Ramos (cell line): ENCODE measurements around the gene SLC35F4.
"Not testable (repeated sequence)": the region's sequence is repeated elsewhere in the genome, so short reads cannot be mapped to it uniquely, and the experiment has no call there.

ENCODE experiments used
- in situ Hi-C: fragments of 300-500 bp; cut with MboI; formaldehyde crosslinking; loops from one replicate; pipeline ENCODE4 v1.14.3; 2022; ENCODE audit warnings: low sequenced_read_pairs; ENCODE audit not compliant: unreplicated experiment

Gene SLC35F4

GRCh38 chr14:57735276-57735675 is 130.6 kb downstream of the SLC35F4 start:
- in situ Hi-C loops = no loop called here

- in situ Hi-C loops = no loop called here
Observed at GRCh38 chr14:57732463-57733285, 133.2 kb downstream of the SLC35F4 start.

DNA sequence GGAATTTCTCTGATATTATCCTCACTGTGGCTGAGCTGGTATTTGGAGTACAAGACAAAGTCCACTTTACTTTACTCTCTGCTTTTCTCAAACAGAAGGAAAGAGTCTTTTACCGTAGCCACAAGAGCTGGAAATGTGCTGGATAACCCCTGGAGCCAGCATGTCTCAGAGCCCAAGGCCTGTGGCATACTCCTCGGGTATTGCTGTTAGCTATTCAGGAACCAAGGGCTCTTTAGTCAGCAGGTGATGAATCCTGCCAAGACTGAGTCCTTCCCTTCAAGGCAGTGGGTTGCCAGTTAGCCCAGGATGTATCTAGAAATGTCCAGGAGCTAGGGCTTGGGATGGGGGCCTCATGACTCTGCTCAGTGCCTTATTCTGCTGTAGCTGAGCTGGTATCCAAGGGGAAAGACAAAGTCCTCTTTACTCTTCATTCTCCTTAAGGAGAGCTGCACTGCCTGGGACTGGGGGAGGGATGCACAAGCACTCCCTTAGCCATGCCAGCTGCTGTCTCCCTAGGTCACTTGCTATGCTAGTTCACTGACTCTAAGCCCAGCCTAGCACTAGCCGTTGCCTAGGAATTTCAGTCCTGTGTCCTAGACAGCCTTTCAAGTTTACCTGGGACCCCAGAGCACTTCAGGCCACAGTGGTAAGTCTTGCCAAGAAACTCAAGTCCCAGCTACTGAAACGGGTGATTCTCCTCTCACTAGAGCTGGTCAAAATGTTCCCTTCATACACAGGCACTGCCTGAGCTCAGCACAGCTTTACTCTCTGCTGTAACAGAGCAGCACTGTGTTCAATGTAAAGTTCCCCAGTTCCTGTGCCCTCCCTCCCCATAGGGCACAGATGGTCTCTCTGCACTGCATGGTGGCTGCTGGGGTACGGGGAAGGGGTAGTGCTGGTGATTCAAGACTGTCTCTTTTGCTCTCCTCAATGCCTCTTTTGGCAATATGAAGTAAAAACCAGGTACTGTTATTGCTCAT is 136.4 kb downstream of the SLC35F4 start:
- in situ Hi-C loops = no loop called here

GRCh38 chr14:57725399-57726077 is 140.4 kb downstream of the SLC35F4 start:
- in situ Hi-C loops = no loop called here

DNA sequence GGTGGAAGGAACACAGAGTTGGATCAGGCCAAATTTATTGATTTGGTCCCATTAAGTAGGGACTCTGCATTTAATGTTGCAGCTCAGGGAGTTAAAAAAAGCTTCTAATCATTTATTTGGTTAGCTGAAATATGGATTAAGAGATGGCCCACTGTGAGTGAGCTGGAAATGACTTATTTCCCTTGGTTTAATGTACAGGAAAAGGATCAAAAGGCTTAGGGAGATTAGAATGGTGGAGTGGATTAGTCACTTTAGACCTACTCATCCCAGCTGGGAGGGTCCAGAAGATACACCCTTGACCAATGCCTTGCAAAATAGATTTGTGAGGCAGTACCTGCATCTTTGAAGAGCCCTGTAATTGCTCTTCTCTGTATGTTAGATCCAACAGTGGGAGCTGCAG is 143.8 kb downstream of the SLC35F4 start:
- in situ Hi-C loops = not testable (repeated sequence)

DNA sequence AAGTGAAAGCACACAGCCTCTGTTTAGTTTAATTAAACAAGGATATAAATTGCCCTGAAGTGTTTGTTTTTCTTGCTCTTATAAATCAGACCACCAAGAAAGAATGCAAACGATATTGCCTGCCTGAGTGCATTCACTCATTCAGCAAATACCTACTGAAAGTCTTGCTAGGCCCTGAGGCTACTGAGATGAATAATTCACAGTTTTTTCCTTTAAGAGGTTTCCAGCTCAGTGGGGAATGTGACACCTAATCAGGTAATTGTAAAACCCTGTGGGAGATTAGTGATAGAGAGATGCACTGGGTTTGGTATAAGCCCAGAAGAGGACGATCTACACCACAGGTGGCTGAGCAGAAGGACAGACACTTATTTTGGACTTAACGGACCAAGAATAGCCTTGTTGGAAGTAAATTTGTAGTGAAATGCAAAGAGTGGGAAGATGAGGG is 151.4 kb downstream of the SLC35F4 start:
- in situ Hi-C loops = no loop called here

DNA sequence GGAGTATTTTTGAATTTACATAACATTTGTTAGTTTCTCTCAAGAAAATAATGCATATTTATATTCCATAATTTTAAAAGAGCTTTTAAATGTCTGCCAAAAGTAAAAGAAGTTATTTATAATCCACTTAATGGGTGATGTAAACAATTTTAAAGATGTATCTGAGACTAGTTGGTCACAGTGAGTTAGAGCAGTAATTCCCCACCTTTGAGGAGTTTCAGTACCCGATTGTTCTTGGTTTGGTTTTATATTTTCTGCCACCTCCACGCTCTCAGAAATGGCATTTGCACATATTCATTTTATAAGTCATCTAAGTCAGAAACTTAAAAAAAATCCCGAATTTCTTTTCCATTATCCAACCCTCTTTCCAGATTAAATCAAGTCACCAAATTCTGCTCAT is 153.2 kb downstream of the SLC35F4 start:
- in situ Hi-C loops = no loop called here

GRCh38 chr14:57712102-57712501 is 153.8 kb downstream of the SLC35F4 start:
- in situ Hi-C loops = no loop called here

DNA sequence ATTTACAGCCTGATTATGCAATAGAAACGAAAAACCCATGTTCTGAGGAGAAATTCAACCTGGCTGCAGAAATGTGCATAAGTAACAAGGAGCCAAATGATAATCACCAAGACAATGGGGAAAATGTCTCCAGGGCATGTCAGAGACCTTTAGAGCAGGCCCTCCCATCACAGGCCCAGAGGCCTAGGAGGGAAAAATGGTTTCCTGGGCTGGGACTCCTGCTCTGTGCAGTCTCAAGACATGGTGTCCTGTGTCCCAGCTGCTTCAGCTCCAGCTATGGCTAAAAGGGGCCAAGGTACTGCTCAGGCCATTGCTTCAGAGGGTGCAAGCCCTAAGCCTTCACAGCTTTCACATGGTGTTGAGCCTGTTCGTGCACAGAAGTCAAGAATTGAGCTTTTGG is 156.0 kb downstream of the SLC35F4 start:
- in situ Hi-C loops = no loop called here

DNA sequence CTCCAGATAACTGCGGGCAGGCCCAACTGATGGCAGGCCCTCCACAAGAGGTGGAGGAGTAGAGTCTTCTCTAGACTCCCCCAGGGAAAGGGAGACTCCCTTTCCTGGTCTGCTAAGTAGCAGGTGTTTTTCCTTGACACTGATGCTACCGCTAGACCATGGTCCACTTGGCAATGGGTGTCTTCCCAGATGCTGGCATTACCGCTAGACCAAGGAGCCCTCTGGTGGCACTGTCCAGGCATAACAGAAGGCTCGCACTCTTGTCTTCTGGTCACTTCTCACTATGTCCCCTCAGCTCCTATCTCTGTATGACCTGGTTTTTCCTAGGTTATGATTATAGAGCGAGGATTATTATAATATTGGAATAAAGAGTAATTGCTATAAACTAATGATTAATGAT is 156.8 kb downstream of the SLC35F4 start:
- in situ Hi-C loops = not testable (repeated sequence)

DNA sequence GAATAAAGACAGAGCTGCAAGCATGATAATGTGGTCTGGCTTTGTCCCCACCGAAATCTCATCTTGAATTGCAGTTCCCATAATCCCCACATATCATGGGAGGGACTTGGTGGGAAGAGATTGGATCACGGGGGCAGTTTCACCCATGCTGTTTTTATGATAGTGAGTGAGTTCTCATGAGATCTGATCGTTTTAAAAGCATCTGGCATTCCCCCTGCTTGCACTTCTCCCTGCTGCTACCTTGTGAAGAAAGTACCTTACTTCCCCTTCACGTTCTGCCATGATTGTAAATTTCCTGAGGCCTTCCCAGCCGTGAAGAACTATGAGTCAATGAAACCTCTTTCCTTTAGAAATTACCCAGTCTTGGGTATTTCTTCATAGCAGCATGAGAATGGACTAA is 158.7 kb downstream of the SLC35F4 start:
- in situ Hi-C loops = no loop called here

DNA sequence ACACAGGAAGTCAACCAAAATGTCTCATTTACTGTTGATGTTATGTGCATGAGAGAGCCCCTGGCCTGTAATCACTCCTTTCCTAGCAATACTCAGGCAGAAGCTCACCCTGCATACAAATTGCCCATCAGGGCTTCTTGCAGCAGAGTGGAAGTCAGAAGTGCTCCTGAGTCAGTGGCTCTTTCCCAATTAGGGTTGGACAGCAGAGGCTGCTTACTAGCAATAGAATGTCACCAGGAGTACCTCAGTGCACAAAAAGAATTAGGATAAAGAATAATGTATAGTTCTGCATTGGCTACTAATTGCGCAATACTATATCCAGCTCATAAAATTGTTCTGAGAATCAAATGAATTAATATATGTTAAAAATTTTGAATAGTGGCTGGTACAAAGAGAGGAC is 161.1 kb downstream of the SLC35F4 start:
- in situ Hi-C loops = no loop called here

- in situ Hi-C loops = no loop called here
Observed at GRCh38 chr14:57699947-57700346, 165.9 kb downstream of the SLC35F4 start.

- in situ Hi-C loops = no loop called here
Observed at GRCh38 chr14:57692671-57693070, 173.2 kb downstream of the SLC35F4 start.

DNA sequence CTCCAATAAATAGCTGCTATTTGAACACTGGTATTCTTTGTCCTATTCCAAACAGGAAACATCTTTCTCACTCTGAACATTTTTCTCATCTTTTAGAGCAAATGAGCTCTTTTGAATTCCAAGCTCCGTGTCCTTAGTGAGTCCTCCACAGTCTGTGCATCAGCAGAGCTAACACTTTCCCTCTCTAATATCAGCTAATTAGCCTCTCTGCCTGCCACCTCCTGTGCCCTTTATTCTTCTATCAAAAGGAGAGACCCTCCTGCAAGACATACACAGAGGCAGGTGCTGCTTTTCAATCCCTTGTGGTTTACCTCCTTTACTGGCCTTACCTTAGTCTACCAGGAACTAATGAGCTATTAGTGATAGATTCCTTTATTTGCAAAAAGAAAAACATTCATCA is 178.5 kb downstream of the SLC35F4 start:
- in situ Hi-C loops = no loop called here

GRCh38 chr14:57686304-57686703 is 179.6 kb downstream of the SLC35F4 start:
- in situ Hi-C loops = no loop called here

GRCh38 chr14:57671021-57671420 is 194.9 kb downstream of the SLC35F4 start:
- in situ Hi-C loops = no loop called here

GRCh38 chr14:57660208-57660607 is 205.7 kb downstream of the SLC35F4 start:
- in situ Hi-C loops = no loop called here

GRCh38 chr14:57659052-57659451 is 206.8 kb downstream of the SLC35F4 start:
- in situ Hi-C loops = no loop called here

- in situ Hi-C loops = no loop called here
Observed at GRCh38 chr14:57657487-57657886, 208.4 kb downstream of the SLC35F4 start.

DNA sequence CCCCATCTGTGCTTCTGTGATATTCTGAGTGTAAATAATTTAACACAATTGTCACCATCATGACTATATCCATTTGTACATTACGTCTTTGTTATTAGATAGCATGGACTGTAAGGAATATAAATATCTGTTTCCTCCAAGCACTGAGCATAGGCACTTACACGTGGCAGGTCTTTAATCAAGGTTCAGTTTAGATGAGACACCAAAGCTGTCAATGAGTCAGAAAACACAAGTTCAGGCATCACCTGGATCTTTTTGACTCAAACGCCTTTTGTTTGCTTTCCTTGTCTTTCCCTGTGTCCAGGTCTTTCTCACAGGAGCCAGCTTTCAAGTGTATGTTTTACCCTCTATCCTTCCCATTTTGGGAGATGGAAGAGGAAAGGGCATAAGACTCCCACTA is 209.0 kb downstream of the SLC35F4 start:
- in situ Hi-C loops = no loop called here
